Measurements from ENCODE around the gene ZNF90.
"Not testable (repeated sequence)": the region's sequence is repeated elsewhere in the genome, so short reads cannot be mapped to it uniquely, and the experiment has no call there.

ZNF90 gene

GRCh38 chr19:20072936-20073335 lies 4.9 kb upstream of the ZNF90 start:
- no peak for TF ChIP-seq CTCF (conservative IDR thresholded peaks at IDR 0.05; ENCODE audit: low read depth)
- DNase-seq (ENCODE audit: low spot score) = no peak
- ChIA-PET CTCF (no interaction called here), POLR2A (ENCODE audit: low non-redundant PET) (no interaction called here)
- no peak overlapping the region for H3K27ac ChIP-seq

- DNase-seq (ENCODE audit: low spot score) = peak; percentile 6
- H3K27ac ChIP-seq = peak overlapping the region; percentile 85
- ChIA-PET POLR2A (ENCODE audit: low non-redundant PET) (no interaction called here), CTCF (interaction anchor here (0.7 kb wide), 1 partner anchor 302 kb away, joined by 4 read pairs; no protein-coding TSS in a partner anchor)
- no peak for TF ChIP-seq CTCF (conservative IDR thresholded peaks at IDR 0.05; ENCODE audit: low read depth)
Observed at GRCh38 chr19:20078581-20079031, 806 bp downstream of the ZNF90 start.

- POLR2A ChIA-PET (ENCODE audit: low non-redundant PET) = interaction anchor here (0.7 kb wide), 2 partner anchors 177 to 205 kb away, joined by 6 to 11 read pairs; no protein-coding TSS in a partner anchor
- CTCF ChIA-PET = no interaction called here
- no peak for DNase-seq (ENCODE audit: low spot score)
- H3K27ac ChIP-seq = no peak overlapping the region
- no peak for TF ChIP-seq CTCF (conservative IDR thresholded peaks at IDR 0.05; ENCODE audit: low read depth)
Observed at GRCh38 chr19:20079476-20079875, 1.7 kb downstream of the ZNF90 start.

- no peak overlapping the region for H3K27ac ChIP-seq
- ChIA-PET CTCF (no interaction called here), POLR2A (ENCODE audit: low non-redundant PET) (no interaction called here)
- no peak for DNase-seq (ENCODE audit: low spot score)
- no peak for TF ChIP-seq CTCF (conservative IDR thresholded peaks at IDR 0.05; ENCODE audit: low read depth)
Observed at GRCh38 chr19:20080656-20081055, 2.9 kb downstream of the ZNF90 start.

GRCh38 chr19:20082232-20082833 lies 4.5 kb downstream of the ZNF90 start:
- CTCF ChIA-PET; DNase-seq (ENCODE audit: low spot score); H3K27ac ChIP-seq; POLR2A ChIA-PET (ENCODE audit: low non-redundant PET): not testable (repeated sequence)

GRCh38 chr19:20082876-20083275 lies 5.1 kb downstream of the ZNF90 start:
- POLR2A ChIA-PET (ENCODE audit: low non-redundant PET); DNase-seq (ENCODE audit: low spot score); H3K27ac ChIP-seq; CTCF ChIA-PET: not testable (repeated sequence)

GRCh38 chr19:20102097-20102496 lies 24.3 kb downstream of the ZNF90 start:
- no peak overlapping the region for H3K27ac ChIP-seq
- no peak for TF ChIP-seq CTCF (conservative IDR thresholded peaks at IDR 0.05; ENCODE audit: low read depth)
- ChIA-PET POLR2A (ENCODE audit: low non-redundant PET) (no interaction called here), CTCF (interaction anchor here (0.6 kb wide), 1 partner anchor 54 kb away, joined by 4 read pairs; no protein-coding TSS in a partner anchor)
- DNase-seq (ENCODE audit: low spot score) = no peak
